GM12865 (cell line): ENCODE measurements around the gene FUT9.

Source experiments
- DNase-seq: peaks from one replicate; pipeline ENCODE4 v3.0.0; 2010; ENCODE audit warnings: low read depth
- H3K4me3 ChIP-seq: 2 replicates; pipeline ENCODE4 v1.5.1; 2011; ENCODE audit warnings: mild to moderate bottlenecking, low read depth, low read length, control low read depth
- TF ChIP-seq, protein P1 (sequence below): IDR thresholded peaks from 2 replicates; pipeline ENCODE4 v1.5.1; 2011; ENCODE audit warnings: low read length, control low read depth, low read depth, inconsistent platforms; ENCODE audit not compliant: insufficient read depth; ENCODE audit errors: missing control alignments

Gene FUT9

DNA sequence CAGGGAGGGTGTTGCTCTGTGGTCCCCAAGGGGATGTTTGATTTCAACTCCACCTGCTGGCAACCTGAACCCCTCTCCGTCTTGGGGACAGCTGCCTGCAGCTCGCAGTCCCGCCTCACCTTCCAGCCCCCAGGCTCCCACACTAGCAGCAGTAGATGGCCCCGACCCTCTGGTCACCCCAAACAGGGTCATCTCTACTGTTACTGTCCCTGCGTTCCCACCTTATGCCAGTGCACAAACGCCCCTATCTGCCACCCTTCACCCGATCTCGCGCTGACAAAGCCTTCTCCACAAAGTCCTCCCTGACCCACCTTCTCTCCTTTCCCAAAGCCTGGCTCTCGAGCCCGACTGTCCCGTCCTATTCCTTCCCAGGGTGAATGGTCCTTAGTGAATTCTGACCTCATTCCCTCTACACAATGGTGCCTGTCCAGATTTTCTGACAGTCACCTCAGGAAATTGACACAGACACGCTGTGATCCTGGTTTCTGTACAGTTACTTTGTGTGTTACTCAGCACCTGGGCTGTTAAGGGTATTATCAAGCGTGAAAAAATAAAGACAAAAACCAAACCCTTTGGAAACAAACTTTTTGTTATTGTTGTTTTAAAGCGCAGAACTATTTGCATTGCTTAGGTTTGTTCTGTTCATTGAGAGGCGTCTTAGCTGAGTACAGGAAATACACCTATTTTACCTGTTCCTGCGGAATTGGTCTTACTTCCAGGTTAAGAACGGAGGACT lies 728 bp downstream of the FUT9 start:
- no peak overlapping the region for H3K4me3 ChIP-seq

DNA sequence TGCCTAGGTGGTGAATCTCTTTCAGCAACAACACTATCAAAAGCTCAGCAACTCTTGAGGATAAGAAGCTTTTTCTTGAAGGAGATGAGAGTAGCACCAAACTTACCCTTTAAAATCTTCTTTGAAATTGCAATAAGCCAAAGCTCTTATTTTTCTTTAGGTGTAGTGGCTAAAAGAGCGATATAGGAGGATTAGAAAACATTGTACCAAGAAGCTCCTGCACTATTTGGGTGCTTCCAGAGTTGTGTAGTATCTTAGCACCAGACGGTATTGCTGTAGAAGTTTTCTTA lies 1.2 kb downstream of the FUT9 start:
- no peak for DNase-seq
- H3K4me3 ChIP-seq = no peak overlapping the region
- TF ChIP-seq, protein P1, sequence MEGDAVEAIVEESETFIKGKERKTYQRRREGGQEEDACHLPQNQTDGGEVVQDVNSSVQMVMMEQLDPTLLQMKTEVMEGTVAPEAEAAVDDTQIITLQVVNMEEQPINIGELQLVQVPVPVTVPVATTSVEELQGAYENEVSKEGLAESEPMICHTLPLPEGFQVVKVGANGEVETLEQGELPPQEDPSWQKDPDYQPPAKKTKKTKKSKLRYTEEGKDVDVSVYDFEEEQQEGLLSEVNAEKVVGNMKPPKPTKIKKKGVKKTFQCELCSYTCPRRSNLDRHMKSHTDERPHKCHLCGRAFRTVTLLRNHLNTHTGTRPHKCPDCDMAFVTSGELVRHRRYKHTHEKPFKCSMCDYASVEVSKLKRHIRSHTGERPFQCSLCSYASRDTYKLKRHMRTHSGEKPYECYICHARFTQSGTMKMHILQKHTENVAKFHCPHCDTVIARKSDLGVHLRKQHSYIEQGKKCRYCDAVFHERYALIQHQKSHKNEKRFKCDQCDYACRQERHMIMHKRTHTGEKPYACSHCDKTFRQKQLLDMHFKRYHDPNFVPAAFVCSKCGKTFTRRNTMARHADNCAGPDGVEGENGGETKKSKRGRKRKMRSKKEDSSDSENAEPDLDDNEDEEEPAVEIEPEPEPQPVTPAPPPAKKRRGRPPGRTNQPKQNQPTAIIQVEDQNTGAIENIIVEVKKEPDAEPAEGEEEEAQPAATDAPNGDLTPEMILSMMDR = no peak

More for the DNA sequence above, 728 bp downstream of the FUT9 start:
- TF ChIP-seq, protein P1 = no peak
- no peak for DNase-seq

DNA sequence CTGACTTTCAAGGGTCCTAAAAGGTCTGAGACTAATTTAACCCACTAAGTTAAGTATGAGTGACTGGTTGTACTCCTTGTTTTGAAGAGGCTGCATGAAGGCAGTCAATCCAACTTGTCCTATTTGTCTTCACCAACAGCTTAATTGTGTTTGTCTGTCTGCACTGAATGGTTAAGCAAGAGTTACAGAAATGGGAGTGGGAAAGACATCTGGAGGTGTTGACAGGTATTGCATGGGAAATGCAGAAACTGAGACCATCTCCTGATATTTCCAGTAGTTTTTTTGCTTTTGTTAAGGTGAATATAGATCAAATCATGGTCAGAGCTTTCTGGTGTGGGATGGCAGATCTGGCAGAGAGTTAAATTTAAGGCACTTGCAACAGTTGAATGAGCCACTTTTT lies 6.5 kb downstream of the FUT9 start:
- DNase-seq = no peak
- TF ChIP-seq, protein P1 = no peak
- H3K4me3 ChIP-seq = no peak overlapping the region

DNA sequence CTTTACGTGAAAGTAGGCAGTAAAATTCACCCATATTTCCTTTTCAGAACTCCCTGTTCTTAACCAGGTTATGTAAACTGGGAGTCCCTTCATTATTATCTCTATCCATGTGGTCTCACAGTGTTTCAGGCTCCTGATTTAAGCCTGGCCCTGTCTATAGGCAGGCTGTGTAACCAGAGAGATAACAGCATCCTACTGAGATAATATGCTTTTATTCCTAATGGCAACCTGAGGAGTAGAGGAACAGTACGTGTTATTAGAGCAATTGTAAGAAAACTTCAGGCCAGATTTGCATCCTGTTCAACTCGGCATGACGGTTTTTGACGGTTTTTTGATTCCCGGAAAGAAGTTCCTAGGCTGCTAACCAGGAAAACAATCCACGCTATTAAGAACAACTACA lies 16.9 kb downstream of the FUT9 start:
- no peak overlapping the region for H3K4me3 ChIP-seq
- no peak for DNase-seq
- TF ChIP-seq, protein P1 = no peak

DNA sequence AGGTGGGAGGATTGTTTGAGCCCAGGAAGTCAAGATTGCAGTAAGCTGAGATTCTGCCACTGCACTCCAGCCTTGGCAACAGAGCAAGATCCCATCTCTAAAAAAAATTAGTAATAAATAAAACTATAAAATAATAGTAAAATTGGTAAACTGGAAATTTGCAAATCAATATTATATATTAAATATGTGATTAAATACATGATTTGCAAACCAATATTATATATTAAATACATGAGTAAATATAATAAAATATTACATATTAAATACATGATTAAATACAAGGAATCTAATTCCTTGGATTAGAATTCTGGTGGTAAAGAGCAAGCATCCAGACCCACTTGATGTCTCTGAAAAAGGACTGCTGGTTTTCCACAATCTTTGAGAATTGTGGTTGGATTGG lies 35.8 kb downstream of the FUT9 start:
- no peak overlapping the region for H3K4me3 ChIP-seq
- TF ChIP-seq, protein P1 = no peak
- no peak for DNase-seq

DNA sequence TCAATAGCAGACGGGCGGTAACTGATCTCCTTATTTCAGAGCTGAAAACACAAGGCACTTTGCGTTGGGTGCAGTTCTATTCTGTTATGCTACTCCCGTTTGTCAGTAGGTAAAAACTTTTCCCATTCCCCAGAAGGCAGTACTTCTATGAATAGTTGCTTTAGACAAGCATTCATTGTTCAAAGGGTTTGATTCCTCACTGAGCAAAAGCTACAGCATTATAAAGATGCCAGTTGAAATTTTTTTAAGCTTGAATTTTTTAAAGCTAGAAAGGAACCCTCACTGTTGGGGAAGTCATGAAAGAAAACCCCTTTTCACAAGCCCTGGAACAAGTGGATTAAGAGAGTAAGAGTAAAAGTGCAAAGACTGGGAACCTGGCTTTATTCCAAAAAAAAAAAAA lies 42.3 kb downstream of the FUT9 start:
- DNase-seq = no peak
- H3K4me3 ChIP-seq = no peak overlapping the region
- TF ChIP-seq, protein P1 = no peak

DNA sequence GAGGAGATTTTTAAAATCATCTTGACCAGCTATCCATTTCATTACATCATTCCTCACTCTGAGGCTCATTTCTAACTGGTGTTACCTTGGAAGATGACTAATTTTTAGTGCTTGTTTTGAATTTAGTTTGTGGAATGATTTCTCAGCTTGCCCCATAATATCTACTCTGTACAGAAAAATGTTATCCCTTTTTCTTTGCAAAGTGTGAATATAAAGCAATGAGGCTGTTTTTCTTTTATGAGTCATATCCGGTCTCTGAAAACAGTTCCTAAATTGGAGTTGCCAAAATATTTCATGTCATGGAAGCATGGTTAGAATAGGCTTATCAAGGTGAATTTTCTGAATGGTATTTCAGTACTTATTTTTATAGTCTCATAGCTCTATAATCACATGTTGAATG lies 43.8 kb downstream of the FUT9 start:
- TF ChIP-seq, protein P1 = no peak
- H3K4me3 ChIP-seq = no peak overlapping the region
- DNase-seq = no peak
